HepG2 (cell line): ENCODE results near the gene CPED1. TPM values are rescaled to one million over a fixed set of nuclear protein-coding genes. Genes with fewer than 3 reads are reported as not detected.

ENCODE experiments used
- AHR ChIP-seq: IDR thresholded peaks from 2 replicates; pipeline ENCODE4 v1.6.1; 2018; ENCODE audit warnings: missing genetic modification reagents, missing compliant biosample characterization
- CBX2 ChIP-seq, 2 experiments: fragments of 200-600 bp in 1 of 2; sonication (generic); formaldehyde crosslinking in 1 of 2; IDR thresholded peaks; 2 replicates each; pipeline versions ENCODE4 v1.7.0 to v1.8.1; 2018 to 2022; ENCODE audit warnings: low read depth in 2 of 2, low read length in 1 of 2, mild to moderate bottlenecking in 1 of 2, missing genetic modification reagents in 1 of 2
- CREBL2 ChIP-seq: sonication (generic); formaldehyde crosslinking; IDR thresholded peaks from 2 replicates; pipeline ENCODE4 v1.8.1; 2023; ENCODE audit warnings: missing genetic modification reagents, mild to moderate bottlenecking, borderline replicate concordance
- HNF4G ChIP-seq, 2 experiments: sonication (generic) in 1 of 2; formaldehyde crosslinking in 1 of 2; IDR thresholded peaks; 2 replicates each; pipeline versions ENCODE4 v1.4.0 to v1.6.1; 2011 to 2020; ENCODE audit warnings: borderline replicate concordance in 2 of 2, low read depth in 2 of 2, mild to moderate bottlenecking in 2 of 2, low read length in 1 of 2, missing genetic modification reagents in 1 of 2, moderate library complexity in 1 of 2
- NCOA1 ChIP-seq: sonication (generic); formaldehyde crosslinking; IDR thresholded peaks from 2 replicates; pipeline ENCODE4 v1.9.0; 2021; ENCODE audit warnings: missing genetic modification reagents
- NFRKB ChIP-seq: fragments of 450-650 bp; IDR thresholded peaks from 2 replicates; pipeline ENCODE4 v1.6.1; 2017
- POGZ ChIP-seq: sonication (generic); formaldehyde crosslinking; IDR thresholded peaks from 2 replicates; pipeline ENCODE4 v1.4.0; 2020; ENCODE audit warnings: mild to moderate bottlenecking, missing genetic modification reagents
- REXO4 ChIP-seq: sonication (generic); formaldehyde crosslinking; IDR thresholded peaks from 2 replicates; pipeline ENCODE4 v1.8.0; 2022; ENCODE audit warnings: missing genetic modification reagents, mild to moderate bottlenecking, borderline replicate concordance
- SNAI1 ChIP-seq: sonication (generic); formaldehyde crosslinking; IDR thresholded peaks from 2 replicates; pipeline ENCODE4 v1.5.0; 2020; ENCODE audit warnings: mild to moderate bottlenecking, missing genetic modification reagents, borderline replicate concordance
- ZNF264 ChIP-seq: sonication (generic); formaldehyde crosslinking; IDR thresholded peaks from 2 replicates; pipeline ENCODE4 v1.4.0; 2020; ENCODE audit warnings: missing genetic modification reagents
- ZNF878 ChIP-seq: sonication (generic); formaldehyde crosslinking; IDR thresholded peaks from 2 replicates; pipeline ENCODE4 v1.8.1; 2023; ENCODE audit warnings: mild to moderate bottlenecking, missing genetic modification reagents, moderate library complexity
- ZSCAN22 ChIP-seq: sonication (generic); formaldehyde crosslinking; IDR thresholded peaks from 2 replicates; pipeline ENCODE4 v1.4.0; 2020; ENCODE audit warnings: mild to moderate bottlenecking, missing genetic modification reagents
- polyA plus RNA-seq, 8 experiments: library from polyadenylated mRNA; depleted of rRNA in 3 of 8; stranded (reverse) in 7 of 8; unstranded in 1 of 8; fragments of >200 nt; fragmentation: Illumina TruSeq in 4 of 8; extraction: Trizol in 4 of 8; gene quantifications; 2 replicates each; pipeline versions ENCODE4 v1.2.1 to v1.2.3, GENCODE V29; 2011 to 2016; ENCODE audit warnings: low read depth in 4 of 8, missing spikeins in 1 of 8, mixed read lengths in 1 of 8; ENCODE audit not compliant: insufficient read depth in 1 of 8
- total RNA-seq, 5 experiments: library from RNA; depleted of rRNA; stranded (reverse); fragments of >200 nt; fragmentation: Illumina TruSeq; extraction: Trizol; gene quantifications; 2 replicates each; pipeline ENCODE4 v1.2.3, GENCODE V29; 2016; ENCODE audit warnings: low read depth in 1 of 5
- TF ChIP-seq, protein P1 (sequence below): sonication (generic); formaldehyde crosslinking; IDR thresholded peaks from 2 replicates; pipeline ENCODE4 v1.5.1; 2020; ENCODE audit warnings: mild to moderate bottlenecking, missing genetic modification reagents, moderate library complexity
- TF ChIP-seq, protein P2 (sequence below): sonication (generic); formaldehyde crosslinking; IDR thresholded peaks from 2 replicates; pipeline ENCODE4 v1.4.0; 2020; ENCODE audit warnings: missing genetic modification reagents, borderline replicate concordance

The CPED1 gene
- total and polyA plus RNA-seq, 2 of the 13 experiments (the other 11 are each of a cell fraction or from before 2014, with no cell fraction given) = 11.5 to 27.0 TPM

GRCh38 chr7:120990468-120991118 lies 2.1 kb downstream of the CPED1 start (continued):
- TF ChIP-seq HNF4G (IDR thresholded peaks at IDR 0.05; ENCODE audit: borderline replicate concordance, low read depth, low read length) = no peak
- TF ChIP-seq HNF4G (CRISPR knock-in tag; IDR thresholded peaks at IDR 0.05; ENCODE audit: borderline replicate concordance, low read depth) = no peak
- TF ChIP-seq NFRKB = no peak
- no peak for TF ChIP-seq REXO4 (CRISPR knock-in tag)
- no peak for TF ChIP-seq CBX2 (IDR thresholded peaks at IDR 0.05; ENCODE audit: low read depth, low read length)
- no peak for TF ChIP-seq CBX2 (CRISPR knock-in tag; IDR thresholded peaks at IDR 0.05; ENCODE audit: low read depth)
- TF ChIP-seq ZNF264 = no peak
- TF ChIP-seq AHR = no peak
- TF ChIP-seq, protein P1, sequence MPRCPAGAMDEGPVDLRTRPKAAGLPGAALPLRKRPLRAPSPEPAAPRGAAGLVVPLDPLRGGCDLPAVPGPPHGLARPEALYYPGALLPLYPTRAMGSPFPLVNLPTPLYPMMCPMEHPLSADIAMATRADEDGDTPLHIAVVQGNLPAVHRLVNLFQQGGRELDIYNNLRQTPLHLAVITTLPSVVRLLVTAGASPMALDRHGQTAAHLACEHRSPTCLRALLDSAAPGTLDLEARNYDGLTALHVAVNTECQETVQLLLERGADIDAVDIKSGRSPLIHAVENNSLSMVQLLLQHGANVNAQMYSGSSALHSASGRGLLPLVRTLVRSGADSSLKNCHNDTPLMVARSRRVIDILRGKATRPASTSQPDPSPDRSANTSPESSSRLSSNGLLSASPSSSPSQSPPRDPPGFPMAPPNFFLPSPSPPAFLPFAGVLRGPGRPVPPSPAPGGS (CRISPR knock-in tag) = no peak
- TF ChIP-seq NCOA1 (CRISPR knock-in tag) = no peak
- TF ChIP-seq, protein P2, sequence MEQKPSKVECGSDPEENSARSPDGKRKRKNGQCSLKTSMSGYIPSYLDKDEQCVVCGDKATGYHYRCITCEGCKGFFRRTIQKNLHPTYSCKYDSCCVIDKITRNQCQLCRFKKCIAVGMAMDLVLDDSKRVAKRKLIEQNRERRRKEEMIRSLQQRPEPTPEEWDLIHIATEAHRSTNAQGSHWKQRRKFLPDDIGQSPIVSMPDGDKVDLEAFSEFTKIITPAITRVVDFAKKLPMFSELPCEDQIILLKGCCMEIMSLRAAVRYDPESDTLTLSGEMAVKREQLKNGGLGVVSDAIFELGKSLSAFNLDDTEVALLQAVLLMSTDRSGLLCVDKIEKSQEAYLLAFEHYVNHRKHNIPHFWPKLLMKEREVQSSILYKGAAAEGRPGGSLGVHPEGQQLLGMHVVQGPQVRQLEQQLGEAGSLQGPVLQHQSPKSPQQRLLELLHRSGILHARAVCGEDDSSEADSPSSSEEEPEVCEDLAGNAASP (CRISPR knock-in tag) = no peak
- TF ChIP-seq ZSCAN22 (CRISPR knock-in tag) = no peak
- no peak for TF ChIP-seq CREBL2
- TF ChIP-seq POGZ (CRISPR knock-in tag) = no peak
- no peak for TF ChIP-seq SNAI1 (CRISPR knock-in tag)
- no peak for TF ChIP-seq ZNF878 (CRISPR knock-in tag)
